Measurements from ENCODE around the gene FNDC10. TPM values are rescaled to one million over a fixed set of nuclear protein-coding genes. Genes with fewer than 3 reads are reported as not detected.

Gene FNDC10
- total RNA-seq, 1 experiment from 2014 or later, result 15.6 TPM

- H3K36me3 Mint-ChIP-seq (ENCODE audit: insufficient read depth, unreplicated experiment), result peaks cover 67% of the 10 kb centered on the region
- intact Hi-C loops (cut with micrococcal nuclease; ENCODE audit: unreplicated experiment), result no loop called here
- TF ChIP-seq CTCF (IDR thresholded peaks at IDR 0.05; ENCODE audit: insufficient read depth in 1 of 2, low read depth in 1 of 2, low read length in 1 of 2, severe bottlenecking in 1 of 2, unreplicated experiment in 1 of 2), result no peak
These were observed 34.6 kb downstream of the FNDC10 start for GRCh38 chr1:1565340-1565739.

GRCh38 chr1:1564268-1564667 lies 35.7 kb downstream of the FNDC10 start:
- Mint-ChIP-seq H3K9me3 (ENCODE audit: unreplicated experiment) (no peaks in the 10 kb centered on the region), H3K4me3 (ENCODE audit: unreplicated experiment) (no peak overlapping the region), H3K27ac (ENCODE audit: unreplicated experiment) (no peak overlapping the region), H3K36me3 (ENCODE audit: insufficient read depth, unreplicated experiment) (peaks cover 64% of the 10 kb centered on the region), H3K27me3 (ENCODE audit: insufficient read depth, unreplicated experiment) (no peaks in the 10 kb centered on the region), H3K4me1 (ENCODE audit: low read depth, unreplicated experiment) (no peaks in the 10 kb centered on the region)
- Histone ChIP-seq H3K4me3 (ENCODE audit: low read depth, low read length) (no peak overlapping the region), H3K36me3 (ENCODE audit: control insufficient read depth, insufficient read depth, low read length) (no peaks in the 10 kb centered on the region), H3K4me1 (no peaks in the 10 kb centered on the region), H3K27me3 (replicated peaks; ENCODE audit: control insufficient read depth, insufficient read depth, low read length) (no peaks in the 10 kb centered on the region), H3K9me3 (no peaks in the 10 kb centered on the region)
- no TSS peak for BruUV-seq (replicated peaks)
- ChIA-PET POLR2A (no interaction called here), CTCF (no interaction called here)
- intact Hi-C loops (cut with micrococcal nuclease; ENCODE audit: unreplicated experiment), result no loop called here
- TF ChIP-seq CTCF (IDR thresholded peaks at IDR 0.05; ENCODE audit: insufficient read depth in 1 of 2, low read depth in 1 of 2, low read length in 1 of 2, severe bottlenecking in 1 of 2, unreplicated experiment in 1 of 2), result no peak
- DNase-seq, result no peak

More at GRCh38 chr1:1565340-1565739, 34.6 kb downstream of the FNDC10 start:
- no peaks in the 10 kb centered on the region for H3K4me1 Mint-ChIP-seq (ENCODE audit: low read depth, unreplicated experiment)
- Histone ChIP-seq H3K4me3 (ENCODE audit: low read depth, low read length) (no peak overlapping the region), H3K9me3 (no peaks in the 10 kb centered on the region), H3K36me3 (ENCODE audit: control insufficient read depth, insufficient read depth, low read length) (no peaks in the 10 kb centered on the region), H3K27me3 (replicated peaks; ENCODE audit: control insufficient read depth, insufficient read depth, low read length) (no peaks in the 10 kb centered on the region), H3K4me1 (no peaks in the 10 kb centered on the region)
- BruUV-seq (replicated peaks), result no TSS peak
- no peak overlapping the region for H3K4me3 Mint-ChIP-seq (ENCODE audit: unreplicated experiment)
- DNase-seq, result no peak
- no peak overlapping the region for H3K27ac Mint-ChIP-seq (ENCODE audit: unreplicated experiment)
- no peaks in the 10 kb centered on the region for H3K9me3 Mint-ChIP-seq (ENCODE audit: unreplicated experiment)
- no peaks in the 10 kb centered on the region for H3K27me3 Mint-ChIP-seq (ENCODE audit: insufficient read depth, unreplicated experiment)
- POLR2A ChIA-PET, result no interaction called here
- CTCF ChIA-PET, result no interaction called here

- H3K9me3 ChIP-seq, result no peaks in the 10 kb centered on the region
- Mint-ChIP-seq H3K4me3 (ENCODE audit: unreplicated experiment) (no peak overlapping the region), H3K27ac (ENCODE audit: unreplicated experiment) (no peak overlapping the region), H3K36me3 (ENCODE audit: insufficient read depth, unreplicated experiment) (peaks cover 70% of the 10 kb centered on the region), H3K4me1 (ENCODE audit: low read depth, unreplicated experiment) (no peaks in the 10 kb centered on the region), H3K9me3 (ENCODE audit: unreplicated experiment) (no peaks in the 10 kb centered on the region), H3K27me3 (ENCODE audit: insufficient read depth, unreplicated experiment) (no peaks in the 10 kb centered on the region)
- no peaks in the 10 kb centered on the region for H3K27me3 ChIP-seq (replicated peaks; ENCODE audit: control insufficient read depth, insufficient read depth, low read length)
- no peak for DNase-seq
- intact Hi-C loops (cut with micrococcal nuclease; ENCODE audit: unreplicated experiment), result no loop called here
- H3K4me1 ChIP-seq, result no peaks in the 10 kb centered on the region
- POLR2A ChIA-PET, result no interaction called here
- CTCF ChIA-PET, result no interaction called here
- H3K4me3 ChIP-seq (ENCODE audit: low read depth, low read length), result no peak overlapping the region
- H3K36me3 ChIP-seq (ENCODE audit: control insufficient read depth, insufficient read depth, low read length), result no peaks in the 10 kb centered on the region
- TF ChIP-seq CTCF (IDR thresholded peaks at IDR 0.05; ENCODE audit: insufficient read depth in 1 of 2, low read depth in 1 of 2, low read length in 1 of 2, severe bottlenecking in 1 of 2, unreplicated experiment in 1 of 2), result no peak
- no TSS peak for BruUV-seq (replicated peaks)
These were observed 36.2 kb downstream of the FNDC10 start for GRCh38 chr1:1563688-1564087.

Data from Caco-2 (cell line).